ENCODE measurements around the gene KCTD3. TPM values are rescaled to one million over a fixed set of nuclear protein-coding genes. Genes with fewer than 3 reads are reported as not detected.

KCTD3 gene
- total RNA-seq, 2 experiments from 2014 or later, result 1.5 TPM

DNA sequence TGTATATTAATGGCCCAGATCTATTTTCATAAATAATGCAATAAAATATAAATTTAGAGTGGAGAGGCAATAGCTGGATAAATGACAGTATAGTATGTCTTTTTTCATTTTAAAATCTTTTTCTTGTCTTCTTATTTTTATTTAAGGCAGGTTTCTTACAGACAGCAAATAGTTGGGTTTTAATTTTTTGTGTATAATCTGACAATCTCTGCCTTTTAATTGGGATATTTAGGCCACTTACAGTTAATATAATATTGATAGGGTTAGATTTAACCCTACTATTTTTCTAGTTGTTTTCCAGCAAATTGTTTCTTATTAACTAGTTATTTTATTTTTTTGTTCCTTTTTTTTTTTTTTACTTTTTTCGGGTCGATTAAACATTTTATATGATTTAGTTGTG, 23.3 kb upstream of the KCTD3 start:
- H3K36me3 Mint-ChIP-seq (ENCODE audit: low read depth), result no peaks in the 10 kb centered on the region
- peaks cover 5% of the 10 kb centered on the region for H3K27me3 Mint-ChIP-seq
- intact Hi-C loops (cut with micrococcal nuclease), result no loop called here
- H3K27ac Mint-ChIP-seq, result no peak overlapping the region
- ChIA-PET CTCF (interaction anchor here (0.6 kb wide), 1 partner anchor 123 kb away, joined by 3 read pairs; no protein-coding TSS in a partner anchor), POLR2A (no interaction called here)
- DNase-seq (no peak), ATAC-seq (no peak)
- TF ChIP-seq, protein P1, sequence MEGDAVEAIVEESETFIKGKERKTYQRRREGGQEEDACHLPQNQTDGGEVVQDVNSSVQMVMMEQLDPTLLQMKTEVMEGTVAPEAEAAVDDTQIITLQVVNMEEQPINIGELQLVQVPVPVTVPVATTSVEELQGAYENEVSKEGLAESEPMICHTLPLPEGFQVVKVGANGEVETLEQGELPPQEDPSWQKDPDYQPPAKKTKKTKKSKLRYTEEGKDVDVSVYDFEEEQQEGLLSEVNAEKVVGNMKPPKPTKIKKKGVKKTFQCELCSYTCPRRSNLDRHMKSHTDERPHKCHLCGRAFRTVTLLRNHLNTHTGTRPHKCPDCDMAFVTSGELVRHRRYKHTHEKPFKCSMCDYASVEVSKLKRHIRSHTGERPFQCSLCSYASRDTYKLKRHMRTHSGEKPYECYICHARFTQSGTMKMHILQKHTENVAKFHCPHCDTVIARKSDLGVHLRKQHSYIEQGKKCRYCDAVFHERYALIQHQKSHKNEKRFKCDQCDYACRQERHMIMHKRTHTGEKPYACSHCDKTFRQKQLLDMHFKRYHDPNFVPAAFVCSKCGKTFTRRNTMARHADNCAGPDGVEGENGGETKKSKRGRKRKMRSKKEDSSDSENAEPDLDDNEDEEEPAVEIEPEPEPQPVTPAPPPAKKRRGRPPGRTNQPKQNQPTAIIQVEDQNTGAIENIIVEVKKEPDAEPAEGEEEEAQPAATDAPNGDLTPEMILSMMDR (IDR thresholded peaks at IDR 0.05), result no peak
- H3K4me1 Mint-ChIP-seq (ENCODE audit: low read depth), result no peaks in the 10 kb centered on the region
- no peak overlapping the region for H3K4me3 Mint-ChIP-seq
- no peaks in the 10 kb centered on the region for H3K9me3 Mint-ChIP-seq

GRCh38 chr1:215544566-215544965, 22.5 kb upstream of the KCTD3 start:
- TF ChIP-seq, protein P1 (IDR thresholded peaks at IDR 0.05), result no peak
- Mint-ChIP-seq H3K9me3 (no peaks in the 10 kb centered on the region), H3K4me3 (no peak overlapping the region), H3K36me3 (ENCODE audit: low read depth) (no peaks in the 10 kb centered on the region), H3K4me1 (ENCODE audit: low read depth) (no peaks in the 10 kb centered on the region), H3K27ac (no peak overlapping the region), H3K27me3 (peaks cover 5% of the 10 kb centered on the region)
- POLR2A ChIA-PET, result no interaction called here
- no peak for ATAC-seq
- intact Hi-C loops (cut with micrococcal nuclease), result no loop called here
- DNase-seq, result no peak
- CTCF ChIA-PET, result interaction anchor here (0.6 kb wide), 1 partner anchor 124 kb away, joined by 3 read pairs; no protein-coding TSS in a partner anchor

DNA sequence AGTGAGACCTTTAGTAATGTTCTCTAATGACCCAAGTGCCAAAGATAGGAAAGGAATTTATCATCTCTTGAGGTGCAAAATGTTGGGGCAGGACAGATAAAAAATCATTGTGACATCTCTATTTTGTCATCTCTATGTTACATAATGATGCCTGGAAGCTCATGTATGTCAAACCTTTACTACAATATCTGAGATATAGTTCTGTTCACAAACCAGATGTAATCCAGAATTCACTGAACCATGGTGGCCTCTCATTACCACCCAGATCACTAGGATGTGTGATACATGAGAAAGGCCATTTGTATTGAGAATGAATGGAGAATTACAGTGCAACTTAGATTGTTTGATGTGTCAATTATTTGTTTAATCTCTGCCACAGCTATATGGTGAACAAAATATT, 22.0 kb upstream of the KCTD3 start:
- intact Hi-C loops (cut with micrococcal nuclease), result no loop called here
- H3K4me1 Mint-ChIP-seq (ENCODE audit: low read depth), result no peaks in the 10 kb centered on the region

DNA sequence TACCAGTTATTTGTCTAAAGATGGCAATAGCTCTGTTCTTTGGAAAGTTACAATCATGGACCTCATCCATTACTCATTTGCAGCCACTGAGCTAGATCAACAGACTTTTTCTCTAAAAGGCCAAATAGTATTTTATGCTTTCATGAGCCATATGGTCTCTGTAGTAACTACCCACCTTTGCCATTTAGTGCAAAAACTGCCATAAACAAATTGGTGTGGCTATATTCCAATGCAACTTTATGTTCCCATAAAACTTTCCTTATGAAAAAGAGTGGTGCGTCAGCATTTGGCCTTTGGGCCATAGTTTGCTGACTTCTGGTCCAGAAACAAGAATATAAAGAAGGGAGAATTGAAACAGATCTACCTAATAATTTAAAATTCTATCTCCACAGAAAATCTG, 20.1 kb upstream of the KCTD3 start:
- Mint-ChIP-seq H3K27me3 (peaks cover 4% of the 10 kb centered on the region), H3K9me3 (no peaks in the 10 kb centered on the region), H3K36me3 (ENCODE audit: low read depth) (no peaks in the 10 kb centered on the region), H3K4me1 (ENCODE audit: low read depth) (no peaks in the 10 kb centered on the region), H3K4me3 (no peak overlapping the region), H3K27ac (no peak overlapping the region)
- no peak for ATAC-seq
- ChIA-PET CTCF (no interaction called here), POLR2A (no interaction called here)
- intact Hi-C loops (cut with micrococcal nuclease), result no loop called here
- no peak for DNase-seq
- TF ChIP-seq, protein P1 (IDR thresholded peaks at IDR 0.05), result no peak

More for the DNA sequence above, 22.0 kb upstream of the KCTD3 start:
- Mint-ChIP-seq H3K4me3 (no peak overlapping the region), H3K27me3 (peaks cover 5% of the 10 kb centered on the region), H3K27ac (no peak overlapping the region), H3K36me3 (ENCODE audit: low read depth) (no peaks in the 10 kb centered on the region), H3K9me3 (no peaks in the 10 kb centered on the region)
- ChIA-PET CTCF (no interaction called here), POLR2A (no interaction called here)
- ATAC-seq (no peak), DNase-seq (no peak)
- TF ChIP-seq, protein P1 (IDR thresholded peaks at IDR 0.05), result no peak

DNA sequence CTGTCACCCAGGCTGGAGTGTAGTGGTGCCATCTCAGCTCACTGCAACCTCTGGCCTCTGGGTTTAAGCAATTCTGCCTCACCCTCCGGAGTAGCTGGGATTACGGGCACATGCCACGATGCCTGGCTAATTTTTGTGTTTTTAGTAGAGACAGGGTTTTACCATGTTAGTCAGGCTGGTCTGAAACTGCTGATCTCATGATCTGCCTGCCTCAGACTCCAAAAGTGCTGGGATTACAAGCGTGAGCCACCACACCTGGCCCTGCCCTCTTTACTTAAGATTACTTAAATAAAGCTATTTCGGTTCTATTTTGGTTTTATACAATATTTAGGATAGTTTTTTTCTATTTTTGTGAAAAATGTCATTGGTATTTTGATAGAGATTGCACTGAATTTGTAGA, 15.3 kb upstream of the KCTD3 start:
- DNase-seq, result no peak
- no peak for ATAC-seq
- Mint-ChIP-seq H3K9me3 (peaks cover 9% of the 10 kb centered on the region), H3K4me1 (ENCODE audit: low read depth) (no peaks in the 10 kb centered on the region), H3K36me3 (ENCODE audit: low read depth) (no peaks in the 10 kb centered on the region), H3K27ac (no peak overlapping the region), H3K4me3 (no peak overlapping the region), H3K27me3 (peaks cover 6% of the 10 kb centered on the region)
- TF ChIP-seq, protein P1 (IDR thresholded peaks at IDR 0.05), result no peak
- intact Hi-C loops (cut with micrococcal nuclease), result no loop called here
- CTCF ChIA-PET, result interaction anchor here (0.8 kb wide), 1 partner anchor 28 kb away, joined by 3 read pairs; no protein-coding TSS in a partner anchor
- POLR2A ChIA-PET, result no interaction called here

All from activated CD8-positive, alpha-beta T cell treated with anti-CD3 and anti-CD28 coated beads for 36 hours (primary cell).